Stimulated activated CD8-positive, alpha-beta memory T cell treated with anti-CD3 and anti-CD28 coated beads, Interleukin-12 subunit alpha, Interleukin-12 subunit beta, amount 100 ng/mL, for 24 hours (primary cell): Measurements from ENCODE around the gene LARGE1.

Experiments
- DNase-seq: peaks from one replicate; pipeline ENCODE4 v3.0.0-alpha.2; 2020; ENCODE audit errors: extremely low read depth

Gene LARGE1

GRCh38 chr22:33658775-33659174 lies 261.5 kb downstream of the LARGE1 start:
- no peak for DNase-seq

DNA sequence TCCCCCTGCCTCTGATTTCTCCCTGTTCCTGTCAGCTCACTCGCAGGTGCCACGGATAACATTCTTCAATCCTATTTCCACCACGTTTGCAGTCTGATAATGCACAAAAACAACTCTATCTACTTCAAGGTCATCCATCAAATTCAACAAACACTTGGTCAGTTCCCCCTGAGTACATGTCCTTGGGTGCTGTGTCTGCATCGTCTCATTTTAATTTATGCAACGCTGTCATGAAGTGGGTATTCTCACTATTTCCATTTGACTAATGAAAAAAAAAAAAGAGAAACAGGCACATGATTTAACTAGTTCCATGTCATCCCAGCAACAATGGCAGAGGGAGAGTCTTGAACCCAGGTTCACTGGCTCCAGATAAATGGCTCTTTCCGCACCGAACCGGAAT lies 262.6 kb downstream of the LARGE1 start:
- no peak for DNase-seq

- DNase-seq: no peak
Measured at GRCh38 chr22:33656808-33657628, 263.3 kb downstream of the LARGE1 start.

DNA sequence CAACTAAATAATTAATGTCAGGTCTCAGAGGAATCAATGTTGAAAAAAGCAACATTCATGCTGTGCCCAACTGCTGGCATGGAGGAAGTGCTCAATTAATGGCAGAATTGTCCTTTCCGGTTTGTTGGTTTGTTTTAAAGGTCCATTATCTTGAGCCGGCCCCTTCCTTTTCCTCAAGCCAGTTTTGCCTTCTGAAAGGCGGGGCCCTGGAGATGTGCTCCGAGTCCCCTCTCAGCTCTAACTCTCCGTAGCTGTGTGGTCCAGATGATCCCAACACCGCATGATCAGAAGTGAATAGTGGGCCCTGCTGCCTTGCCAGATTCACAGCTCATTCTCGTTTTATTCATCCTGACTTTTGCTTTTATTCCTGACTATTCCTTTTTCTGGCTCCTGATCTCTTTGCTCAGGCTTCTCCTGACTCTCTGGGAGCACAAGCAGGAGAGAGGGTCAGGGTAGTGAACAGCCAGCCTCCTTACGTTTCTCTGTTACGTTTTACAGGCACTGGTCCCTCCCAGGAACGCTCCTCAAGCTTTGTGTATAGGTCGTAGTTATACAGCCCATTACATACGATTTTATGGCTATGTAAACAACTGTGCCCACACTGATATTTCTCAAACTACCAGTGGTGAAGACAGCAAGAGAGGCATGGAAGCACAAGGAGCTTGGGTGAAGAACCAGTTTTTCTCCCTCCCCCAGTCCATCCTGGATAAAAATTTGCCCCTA lies 265.9 kb downstream of the LARGE1 start:
- DNase-seq: no peak

- no peak for DNase-seq
Measured at GRCh38 chr22:33653532-33654063, 266.7 kb downstream of the LARGE1 start.

DNA sequence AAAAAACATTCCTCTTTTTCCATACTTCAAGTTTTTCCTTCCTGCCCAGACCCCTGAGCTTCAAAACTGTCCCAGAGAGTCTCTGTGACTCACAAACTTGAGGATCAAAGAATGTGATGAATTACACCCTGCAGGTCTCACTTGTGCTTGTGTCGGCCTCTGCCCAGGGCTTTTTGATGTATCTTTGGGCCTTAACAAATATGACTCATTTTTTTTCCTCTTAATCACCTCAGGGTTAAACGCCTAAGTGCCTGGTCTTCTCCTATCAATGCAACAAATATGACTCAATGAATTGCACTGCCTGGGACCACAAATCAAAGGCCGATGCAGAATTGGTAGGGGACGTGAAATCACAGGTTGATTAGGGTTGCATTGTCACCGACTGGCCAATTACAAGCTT lies 267.7 kb downstream of the LARGE1 start:
- no peak for DNase-seq

GRCh38 chr22:33650244-33650643 lies 270.0 kb downstream of the LARGE1 start:
- DNase-seq: no peak

DNA sequence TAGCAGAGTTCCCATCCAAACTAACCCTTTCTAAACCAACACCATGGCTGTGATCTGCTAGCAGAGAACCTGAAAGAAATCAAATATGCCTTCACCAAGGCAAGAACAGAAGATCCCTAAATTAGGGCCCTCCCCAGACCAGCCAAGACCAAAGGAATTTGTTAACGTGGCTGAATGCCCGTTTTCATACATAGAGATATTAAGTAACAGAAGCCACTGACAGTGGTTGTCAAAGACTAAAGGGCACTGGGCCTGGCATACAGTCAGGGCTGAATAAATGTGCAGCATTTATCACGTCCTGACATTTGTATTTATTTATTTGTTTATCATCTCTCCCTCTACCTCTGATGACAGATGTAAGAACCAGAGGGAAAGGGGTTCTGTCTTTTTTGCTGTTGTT lies 271.8 kb downstream of the LARGE1 start:
- DNase-seq: no peak

DNA sequence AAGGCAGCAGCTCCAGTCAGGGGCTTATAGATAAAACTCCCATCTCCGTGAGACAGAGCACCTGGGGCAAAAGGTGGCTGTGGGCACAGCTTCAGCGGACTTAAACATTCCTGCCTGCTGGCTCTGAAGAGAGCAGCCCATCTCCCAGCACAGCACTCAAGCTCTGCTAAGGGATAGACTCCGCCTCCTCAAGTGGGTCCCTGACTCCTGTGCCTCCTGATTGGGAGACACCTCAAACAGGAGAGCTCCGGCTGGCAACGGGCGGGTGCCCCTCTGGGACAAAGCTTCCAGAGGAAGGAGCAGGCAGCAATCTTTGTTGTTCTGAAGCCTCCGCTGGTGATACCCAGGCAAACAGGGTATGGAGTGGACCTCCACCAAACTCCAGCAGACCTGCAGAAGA lies 279.4 kb downstream of the LARGE1 start:
- DNase-seq: no peak

DNA sequence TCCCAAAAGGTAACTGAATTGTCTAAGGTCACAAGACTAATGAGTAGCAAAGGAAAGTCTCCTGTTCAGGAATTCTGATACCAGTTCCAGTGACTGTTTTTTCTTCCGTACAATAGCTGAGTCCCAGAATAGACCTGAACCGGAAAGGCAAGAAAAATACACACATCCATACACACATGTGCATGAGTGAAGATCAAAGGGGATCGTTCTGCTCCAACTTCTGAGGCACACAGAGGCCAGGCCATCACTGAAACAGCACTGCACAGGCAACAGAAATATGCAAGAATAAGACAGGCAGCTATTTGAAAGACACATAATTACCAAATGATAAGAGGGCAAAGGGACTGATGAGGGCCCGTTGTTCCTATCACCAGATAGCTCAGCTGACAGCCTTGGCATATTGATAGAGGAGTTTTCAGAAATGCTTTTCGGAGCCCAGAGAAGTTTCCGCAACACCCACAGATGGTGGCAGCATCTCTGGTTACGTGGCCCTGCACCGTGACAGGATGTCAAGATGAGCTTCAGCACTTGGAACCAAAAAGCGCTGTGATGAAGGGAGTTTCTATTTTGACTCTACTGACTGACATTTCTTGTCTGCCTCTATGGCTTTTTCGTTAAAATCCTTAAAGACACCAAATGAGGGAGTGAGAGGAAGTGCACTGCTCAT lies 280.6 kb downstream of the LARGE1 start:
- DNase-seq: no peak

- no peak for DNase-seq
Measured at GRCh38 chr22:33635766-33636165, 284.5 kb downstream of the LARGE1 start.

DNA sequence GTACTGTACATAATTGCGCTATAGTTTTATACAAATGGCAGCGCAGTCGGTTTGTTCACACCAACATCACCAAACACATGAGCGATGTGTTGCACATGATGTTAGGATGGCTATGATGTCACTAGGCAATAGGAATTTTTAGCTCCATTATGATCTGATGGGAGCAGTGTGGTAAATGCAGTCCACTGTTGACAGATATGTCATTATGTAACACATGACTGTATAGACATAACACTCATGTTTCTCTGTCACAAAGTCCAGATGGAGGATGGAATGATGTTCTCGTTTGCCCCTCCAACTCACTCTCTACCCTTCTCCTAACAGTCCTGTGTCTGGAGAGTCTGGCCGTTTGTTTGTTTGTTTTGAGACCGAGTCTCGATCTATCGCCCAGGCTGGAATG lies 288.5 kb downstream of the LARGE1 start:
- DNase-seq: no peak

DNA sequence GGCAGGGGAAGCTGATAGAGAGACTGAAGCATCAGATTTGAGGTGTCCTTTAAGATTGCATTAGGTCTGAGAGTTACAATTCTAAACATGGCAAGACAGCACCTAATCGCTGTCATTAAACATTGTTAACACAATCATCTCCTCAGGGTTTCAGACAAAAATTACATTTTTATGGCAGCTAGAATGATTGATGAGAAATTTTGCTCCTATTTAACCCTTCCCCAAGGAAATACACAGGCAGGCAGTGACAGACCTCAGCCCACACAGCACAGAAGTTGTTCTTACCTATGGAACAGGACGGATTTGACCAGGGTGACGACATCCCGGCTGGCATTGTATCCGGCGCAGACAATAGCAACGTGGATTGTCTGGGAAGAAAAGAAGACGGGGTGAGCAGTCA lies 294.3 kb downstream of the LARGE1 start:
- no peak for DNase-seq

- DNase-seq: no peak
Measured at GRCh38 chr22:33620085-33620484, 300.2 kb downstream of the LARGE1 start.

DNA sequence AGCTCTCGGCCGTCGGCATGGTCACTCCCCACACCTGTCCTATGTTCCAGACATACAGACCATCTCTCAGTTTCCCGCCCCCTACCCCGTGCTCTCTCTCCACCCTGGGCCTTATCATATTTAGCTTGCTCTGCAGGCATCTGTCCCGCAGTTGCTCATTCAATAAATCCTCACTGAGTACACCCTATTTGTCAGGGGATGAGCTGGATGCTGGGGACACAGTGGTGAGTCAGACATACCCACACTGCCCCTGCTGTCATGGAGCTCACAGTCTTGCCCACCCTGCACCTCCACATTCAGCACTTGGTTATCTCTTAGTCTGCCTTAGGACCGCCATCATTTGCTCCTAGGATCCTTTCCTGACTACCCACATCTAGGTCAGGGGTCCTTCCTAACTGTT lies 313.8 kb downstream of the LARGE1 start:
- DNase-seq: no peak

GRCh38 chr22:33605666-33606065 lies 314.6 kb downstream of the LARGE1 start:
- no peak for DNase-seq

DNA sequence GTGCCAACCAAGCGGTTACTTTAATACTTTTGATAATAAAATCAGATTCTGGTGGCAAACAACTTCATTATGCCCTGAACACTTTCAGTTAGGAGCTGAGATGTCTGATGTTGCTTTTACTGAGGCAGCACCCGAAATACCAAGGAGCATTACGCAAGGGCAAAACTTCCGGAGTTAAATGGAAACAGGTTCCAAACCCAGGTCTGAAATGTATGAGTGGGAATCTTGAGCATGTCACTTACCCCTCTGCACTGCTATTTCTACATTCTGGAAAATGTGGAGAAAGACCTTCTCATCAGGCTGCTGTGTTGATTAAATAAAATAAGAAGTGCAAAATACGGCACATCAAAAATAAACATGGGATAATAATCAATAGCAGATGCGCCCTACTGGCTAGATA lies 315.1 kb downstream of the LARGE1 start:
- DNase-seq: no peak

GRCh38 chr22:33601062-33601461 lies 319.2 kb downstream of the LARGE1 start:
- no peak for DNase-seq

- DNase-seq: no peak
Measured at GRCh38 chr22:33600595-33600994, 319.7 kb downstream of the LARGE1 start.

GRCh38 chr22:33600113-33600512 lies 320.2 kb downstream of the LARGE1 start:
- no peak for DNase-seq

- no peak for DNase-seq
Measured at GRCh38 chr22:33599596-33599995, 320.7 kb downstream of the LARGE1 start.

GRCh38 chr22:33598821-33599220 lies 321.5 kb downstream of the LARGE1 start:
- no peak for DNase-seq
